ENCODE results near the gene KCNT1. TPM values are rescaled to one million over a fixed set of nuclear protein-coding genes. Genes with fewer than 3 reads are reported as not detected.

Gene KCNT1
- total RNA-seq, 3 donors from 2014 or later = 0.05 TPM; not detected in 2

DNA sequence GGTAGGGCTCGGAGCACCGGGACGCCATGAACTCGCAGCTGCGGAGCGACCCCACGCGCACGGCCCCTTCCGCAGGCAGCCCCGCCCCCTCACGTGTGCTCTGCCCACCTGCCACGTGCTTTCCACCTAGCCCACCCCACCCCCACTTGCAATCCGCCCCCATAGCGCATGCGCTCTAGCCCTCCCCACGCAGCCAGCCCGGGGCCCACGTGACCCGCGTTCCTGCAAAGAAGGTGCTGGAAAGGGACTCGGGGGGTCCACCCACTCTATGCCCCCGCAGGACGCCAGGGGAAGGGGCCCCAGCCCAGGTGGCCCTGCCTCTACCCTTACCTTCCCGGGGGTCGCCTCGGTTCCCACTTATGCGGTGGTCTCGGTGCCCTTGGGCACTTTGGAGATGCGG is 2.5 kb upstream of the KCNT1 start, which contains the start of gene SOHLH1:
Gene SOHLH1 (minus strand): TSS at position 42 of the 400 bp plus-strand sequence. CDS start 14 bp downstream, at position 28.
- Mint-ChIP-seq H3K4me1 (ENCODE audit: low read depth) (no peaks in the 10 kb centered on the region), H3K4me3 (no peak within 1 kb of the TSS), H3K36me3 (ENCODE audit: insufficient read depth) (no peaks in the 10 kb centered on the region), H3K27me3 (ENCODE audit: low read depth) (peaks cover 5% of the 10 kb centered on the region), H3K9me3 (no peaks in the 10 kb centered on the region)
- no peak for ATAC-seq
- DNase-seq = no peak

DNA sequence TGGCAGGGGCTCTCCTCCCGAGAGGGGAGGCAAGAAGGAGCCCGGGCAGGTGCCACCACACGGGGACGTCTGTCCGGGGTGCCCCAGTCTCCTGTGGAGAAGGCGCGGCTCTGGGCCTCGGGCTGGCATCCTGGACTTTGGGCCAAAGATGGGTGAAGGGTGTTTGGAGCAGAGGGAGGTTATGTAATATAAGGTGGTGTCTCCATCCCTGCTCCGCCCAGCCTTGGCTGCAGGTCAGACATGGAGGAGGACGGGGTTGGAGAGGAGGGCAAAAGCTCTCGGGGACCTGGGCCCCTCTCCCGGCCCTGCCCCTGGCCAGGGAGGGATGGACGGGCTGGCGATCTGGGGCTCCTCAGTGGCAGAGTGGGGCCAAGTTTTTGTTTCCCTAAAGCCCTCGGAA is 1.5 kb upstream of the KCNT1 start:
- Mint-ChIP-seq H3K4me1 (ENCODE audit: low read depth) (no peaks in the 10 kb centered on the region), H3K4me3 (no peak overlapping the region), H3K36me3 (ENCODE audit: insufficient read depth) (no peaks in the 10 kb centered on the region), H3K27me3 (ENCODE audit: low read depth) (peaks cover 8% of the 10 kb centered on the region), H3K9me3 (no peaks in the 10 kb centered on the region)
- no peak for ATAC-seq
- DNase-seq = no peak

DNA sequence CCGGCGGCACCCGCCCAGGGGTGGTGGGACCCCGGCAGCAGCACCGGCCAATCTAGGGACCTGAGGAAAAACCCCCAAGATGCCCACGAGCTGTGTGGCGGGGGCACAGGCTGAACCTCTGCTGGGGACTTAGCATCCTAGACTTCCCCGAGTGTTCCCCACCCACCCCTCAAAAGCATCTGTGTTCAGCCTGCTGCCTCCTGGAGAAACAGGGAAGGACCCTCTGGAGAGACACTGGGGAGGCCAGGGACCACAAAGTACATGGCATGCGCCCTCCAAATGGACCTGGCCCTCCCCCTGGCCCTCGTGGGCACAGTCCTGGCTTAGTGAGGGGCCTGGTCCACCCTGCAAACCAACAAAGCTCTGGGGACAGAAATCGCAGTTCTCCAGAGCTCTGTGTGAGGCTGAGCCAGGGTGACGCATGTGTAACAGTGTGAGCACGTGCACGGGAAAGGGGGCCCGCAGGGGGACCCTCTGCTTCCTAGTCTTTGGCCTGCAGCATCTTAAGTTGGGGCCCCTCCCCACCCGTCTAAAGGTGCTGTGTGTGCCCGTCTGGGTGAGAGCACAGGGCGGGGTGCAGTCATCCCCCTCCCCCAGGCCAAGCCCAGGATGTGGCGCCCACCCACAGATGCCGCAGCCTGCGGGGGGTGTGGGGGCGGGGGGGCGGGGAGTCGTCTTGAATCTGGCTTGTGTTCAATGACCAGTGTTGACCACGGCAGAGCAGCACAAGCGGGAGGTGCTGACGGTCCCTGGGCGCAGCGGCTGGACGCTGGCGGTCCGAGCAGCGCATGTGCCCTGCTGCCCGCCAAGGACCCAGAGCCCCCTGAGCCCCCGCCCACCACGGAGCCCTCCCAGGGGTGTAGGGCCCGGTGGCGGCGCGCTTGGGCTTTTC is 672 bp upstream of the KCNT1 start:
- no peak overlapping the region for H3K4me3 Mint-ChIP-seq
- H3K27me3 Mint-ChIP-seq (ENCODE audit: low read depth) = peaks cover 8% of the 10 kb centered on the region
- DNase-seq (no peak), ATAC-seq (peak; percentile 44 to 50)
- no peaks in the 10 kb centered on the region for H3K9me3 Mint-ChIP-seq
- H3K36me3 Mint-ChIP-seq (ENCODE audit: insufficient read depth) = no peaks in the 10 kb centered on the region
- no peaks in the 10 kb centered on the region for H3K4me1 Mint-ChIP-seq (ENCODE audit: low read depth)

DNA sequence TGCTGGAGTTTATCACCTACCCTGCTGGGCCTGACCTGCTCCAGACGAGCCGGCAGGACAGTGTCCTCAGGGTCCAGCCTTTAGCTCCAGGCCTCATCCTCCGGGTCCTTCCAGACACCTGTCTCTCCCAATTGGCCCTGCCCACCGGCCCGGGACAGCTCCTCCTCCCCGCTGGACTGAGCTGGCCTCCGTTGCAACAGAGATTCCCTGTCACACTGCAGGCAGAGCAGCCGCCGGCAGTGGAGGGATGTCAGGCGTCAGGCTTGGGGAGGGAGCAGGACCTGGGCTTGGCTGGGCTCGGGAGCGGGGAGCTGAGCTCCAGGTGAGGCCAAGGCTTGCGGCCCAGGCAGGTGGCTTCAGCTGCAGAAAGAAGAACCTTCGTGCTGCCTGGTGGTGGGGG is 1.7 kb downstream of the KCNT1 start:
- no peak overlapping the region for H3K4me3 Mint-ChIP-seq
- no peaks in the 10 kb centered on the region for H3K4me1 Mint-ChIP-seq (ENCODE audit: low read depth)
- H3K27me3 Mint-ChIP-seq (ENCODE audit: low read depth) = peaks cover 8% of the 10 kb centered on the region
- H3K36me3 Mint-ChIP-seq (ENCODE audit: insufficient read depth) = no peaks in the 10 kb centered on the region
- H3K9me3 Mint-ChIP-seq = no peaks in the 10 kb centered on the region
- ATAC-seq = no peak
- no peak for DNase-seq

DNA sequence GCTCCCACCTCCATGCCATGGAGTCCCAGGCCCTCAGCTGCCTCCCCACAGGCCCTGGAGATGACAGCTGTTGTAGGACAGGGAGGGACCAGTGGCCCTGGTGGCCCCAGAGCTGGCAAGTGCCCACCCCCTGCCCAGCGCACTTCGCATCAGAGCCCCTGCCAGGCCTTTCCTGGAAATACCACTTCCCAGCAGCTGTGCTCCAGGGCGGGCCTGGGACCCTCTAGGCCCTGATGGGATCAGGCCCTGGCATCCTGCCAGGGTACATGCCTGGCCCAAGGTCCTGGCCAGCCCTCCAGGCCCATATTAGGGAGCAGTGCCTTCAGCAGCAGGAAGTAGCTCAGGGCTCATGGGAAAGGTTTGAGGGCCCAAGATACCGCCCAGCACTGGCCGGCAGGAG is 2.5 kb downstream of the KCNT1 start:
- no peaks in the 10 kb centered on the region for H3K9me3 Mint-ChIP-seq
- DNase-seq = no peak
- no peak for ATAC-seq
- H3K4me3 Mint-ChIP-seq = no peak overlapping the region
- H3K36me3 Mint-ChIP-seq (ENCODE audit: insufficient read depth) = no peaks in the 10 kb centered on the region
- peaks cover 8% of the 10 kb centered on the region for H3K27me3 Mint-ChIP-seq (ENCODE audit: low read depth)
- no peaks in the 10 kb centered on the region for H3K4me1 Mint-ChIP-seq (ENCODE audit: low read depth)

DNA sequence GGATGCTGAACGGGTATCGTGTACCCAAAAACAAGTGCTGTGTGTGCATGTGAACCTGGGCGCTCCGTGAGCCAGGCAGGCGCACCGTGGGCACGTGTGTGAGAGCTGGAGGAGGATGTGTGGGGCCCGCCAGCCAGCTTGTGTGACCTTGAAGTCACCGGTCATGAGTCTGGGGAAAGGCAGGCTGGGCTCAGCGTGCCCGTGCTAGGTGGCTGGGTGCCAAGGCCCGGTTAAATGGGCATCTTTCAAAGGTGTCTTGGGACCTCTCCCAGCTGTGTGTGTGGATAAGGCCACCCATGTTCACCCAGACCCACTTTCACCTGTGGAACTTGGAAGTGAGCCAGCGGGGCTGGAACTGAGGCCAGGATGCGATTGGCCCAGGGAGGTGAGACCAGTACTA is 3.4 kb downstream of the KCNT1 start:
- Mint-ChIP-seq H3K4me3 (no peak overlapping the region), H3K4me1 (ENCODE audit: low read depth) (no peaks in the 10 kb centered on the region), H3K27me3 (ENCODE audit: low read depth) (peaks cover 8% of the 10 kb centered on the region), H3K9me3 (no peaks in the 10 kb centered on the region), H3K36me3 (ENCODE audit: insufficient read depth) (no peaks in the 10 kb centered on the region)
- ATAC-seq (no peak), DNase-seq (no peak)

DNA sequence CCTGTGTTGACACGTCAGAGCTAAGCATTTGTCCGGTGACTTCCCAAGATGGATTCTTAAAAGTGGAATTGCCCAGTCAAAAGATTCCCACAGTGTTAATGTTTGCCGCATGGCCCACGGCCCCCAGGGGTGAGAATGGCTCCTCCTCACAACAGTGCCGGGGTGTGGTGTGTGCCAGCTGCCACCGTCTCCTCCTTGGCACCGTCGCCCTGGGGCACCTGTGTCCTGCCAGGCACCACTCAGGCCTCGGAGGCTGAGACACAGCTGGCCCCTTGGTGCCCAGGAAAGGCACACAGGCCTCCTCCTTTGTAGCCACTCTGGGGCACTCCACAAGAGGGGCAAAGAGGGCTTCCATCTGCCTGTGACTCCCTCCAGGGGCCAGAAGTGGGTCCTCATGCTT is 4.3 kb downstream of the KCNT1 start:
- no peaks in the 10 kb centered on the region for H3K36me3 Mint-ChIP-seq (ENCODE audit: insufficient read depth)
- no peaks in the 10 kb centered on the region for H3K9me3 Mint-ChIP-seq
- ATAC-seq = no peak
- no peak for DNase-seq
- peaks cover 8% of the 10 kb centered on the region for H3K27me3 Mint-ChIP-seq (ENCODE audit: low read depth)
- no peaks in the 10 kb centered on the region for H3K4me1 Mint-ChIP-seq (ENCODE audit: low read depth)
- no peak overlapping the region for H3K4me3 Mint-ChIP-seq

DNA sequence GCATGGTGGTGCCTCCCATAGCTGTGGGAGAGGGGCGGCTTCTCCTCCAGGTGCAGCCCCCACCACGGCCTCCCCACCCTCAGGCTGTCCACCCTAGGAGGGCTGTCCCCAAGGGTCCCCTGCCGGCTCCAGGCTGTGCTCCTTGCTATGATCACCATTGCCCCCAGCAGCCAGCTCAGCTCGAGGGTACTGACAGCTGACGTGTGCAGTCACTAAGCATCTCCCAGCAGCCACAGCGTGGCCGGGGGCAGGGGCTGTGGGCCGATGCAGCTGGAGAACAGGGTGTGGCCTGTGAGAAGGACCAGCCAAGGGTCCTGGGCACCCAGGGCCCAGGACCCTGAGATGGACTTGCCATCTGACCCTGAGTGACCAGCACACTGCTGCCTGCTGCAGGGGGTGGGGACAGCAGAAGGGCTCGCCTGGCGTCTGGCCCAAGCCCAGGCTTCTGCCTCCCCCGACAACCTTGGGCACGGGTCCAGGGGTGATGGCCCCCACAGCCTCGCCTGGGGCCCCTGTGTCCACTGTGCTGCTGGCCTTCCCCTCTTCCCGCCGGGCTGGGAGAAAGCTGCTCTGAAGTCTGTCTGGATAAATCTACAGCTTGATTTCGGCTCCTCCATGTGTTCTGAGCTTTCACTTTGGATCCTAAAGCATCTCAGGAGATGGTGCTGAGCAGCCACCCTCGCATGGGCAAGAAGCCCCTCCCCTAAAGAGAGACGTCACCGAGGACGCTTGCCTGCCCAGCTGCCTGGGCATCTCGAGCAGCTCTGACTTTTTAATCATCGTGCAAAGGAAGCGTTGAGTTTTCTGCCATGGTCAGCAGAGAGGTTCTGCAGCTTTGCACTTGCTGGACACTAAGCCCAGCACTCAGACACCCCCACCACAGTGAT is 5.5 kb downstream of the KCNT1 start:
- Mint-ChIP-seq H3K4me1 (ENCODE audit: low read depth) (no peaks in the 10 kb centered on the region), H3K36me3 (ENCODE audit: insufficient read depth) (no peaks in the 10 kb centered on the region), H3K4me3 (no peak overlapping the region), H3K27me3 (ENCODE audit: low read depth) (peaks cover 13% of the 10 kb centered on the region), H3K9me3 (no peaks in the 10 kb centered on the region)
- DNase-seq = no peak
- no peak for ATAC-seq

DNA sequence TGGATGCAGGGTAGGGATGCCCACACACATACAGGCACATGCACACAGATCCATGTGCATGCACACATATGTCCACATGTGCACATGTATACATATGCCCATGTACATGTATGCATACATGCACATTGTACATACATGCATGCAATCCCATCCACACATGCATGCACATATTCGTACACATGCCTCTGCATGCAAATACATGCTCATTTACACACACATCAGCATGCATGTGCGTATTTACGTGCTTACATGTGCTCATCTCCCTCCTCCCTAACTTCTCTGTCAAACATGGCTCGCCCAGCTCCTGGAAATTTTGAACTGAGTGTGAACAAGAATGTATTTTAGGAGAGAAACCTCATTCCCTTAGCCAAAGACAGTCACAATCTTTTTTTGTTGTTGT is 6.2 kb downstream of the KCNT1 start:
- Mint-ChIP-seq H3K4me3 (no peak overlapping the region), H3K4me1 (ENCODE audit: low read depth) (no peaks in the 10 kb centered on the region), H3K9me3 (no peaks in the 10 kb centered on the region), H3K27me3 (ENCODE audit: low read depth) (peaks cover 18% of the 10 kb centered on the region), H3K36me3 (ENCODE audit: insufficient read depth) (no peaks in the 10 kb centered on the region)
- ATAC-seq = no peak
- DNase-seq = no peak

DNA sequence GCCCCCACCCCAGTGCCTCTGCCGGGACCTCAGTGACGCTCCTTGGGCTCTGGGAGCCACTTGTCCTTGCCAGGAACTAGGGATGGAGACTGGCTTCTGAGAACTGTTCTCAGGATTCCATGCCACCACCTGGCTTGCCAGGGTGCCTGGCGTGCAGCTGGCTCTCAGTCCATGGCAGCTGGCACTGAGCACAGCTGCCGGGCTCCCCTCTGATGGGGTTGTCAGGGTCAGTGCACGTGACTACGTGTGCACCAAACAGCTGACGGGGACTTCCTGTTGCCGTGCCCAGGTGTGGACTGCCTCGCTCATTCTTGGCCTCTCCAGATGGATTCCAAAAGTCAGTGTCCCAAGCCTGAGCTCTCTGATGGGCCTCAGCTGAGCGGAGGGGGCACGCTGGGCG is 9.4 kb downstream of the KCNT1 start:
- Mint-ChIP-seq H3K4me3 (no peak overlapping the region), H3K4me1 (ENCODE audit: low read depth) (no peaks in the 10 kb centered on the region), H3K27me3 (ENCODE audit: low read depth) (peaks cover 30% of the 10 kb centered on the region), H3K9me3 (no peaks in the 10 kb centered on the region), H3K36me3 (ENCODE audit: insufficient read depth) (no peaks in the 10 kb centered on the region)
- ATAC-seq (no peak), DNase-seq (no peak)

DNA sequence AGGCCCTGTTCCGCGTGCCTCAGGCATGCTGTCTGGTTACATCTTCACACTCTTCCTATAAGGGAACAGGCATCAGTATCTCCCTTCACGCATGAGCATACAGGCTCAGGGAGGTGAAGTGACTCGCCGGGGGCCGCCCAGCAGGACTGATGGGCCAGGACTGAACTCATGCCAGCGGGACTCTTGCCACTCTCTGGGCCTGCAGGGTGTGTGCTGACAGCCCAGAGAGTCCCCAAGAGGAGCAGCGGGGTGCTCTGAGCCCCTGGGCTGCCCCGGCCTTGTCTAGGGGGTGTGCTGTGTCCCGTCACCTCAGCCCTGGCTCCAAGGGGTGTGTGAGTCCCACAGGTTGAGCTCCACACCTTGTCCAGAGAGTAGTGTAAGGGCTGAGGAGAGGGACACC is 9.9 kb downstream of the KCNT1 start:
- Mint-ChIP-seq H3K27me3 (ENCODE audit: low read depth) (peaks cover 35% of the 10 kb centered on the region), H3K9me3 (no peaks in the 10 kb centered on the region), H3K36me3 (ENCODE audit: insufficient read depth) (no peaks in the 10 kb centered on the region), H3K4me1 (ENCODE audit: low read depth) (no peaks in the 10 kb centered on the region), H3K4me3 (no peak overlapping the region)
- ATAC-seq (no peak), DNase-seq (no peak)

DNA sequence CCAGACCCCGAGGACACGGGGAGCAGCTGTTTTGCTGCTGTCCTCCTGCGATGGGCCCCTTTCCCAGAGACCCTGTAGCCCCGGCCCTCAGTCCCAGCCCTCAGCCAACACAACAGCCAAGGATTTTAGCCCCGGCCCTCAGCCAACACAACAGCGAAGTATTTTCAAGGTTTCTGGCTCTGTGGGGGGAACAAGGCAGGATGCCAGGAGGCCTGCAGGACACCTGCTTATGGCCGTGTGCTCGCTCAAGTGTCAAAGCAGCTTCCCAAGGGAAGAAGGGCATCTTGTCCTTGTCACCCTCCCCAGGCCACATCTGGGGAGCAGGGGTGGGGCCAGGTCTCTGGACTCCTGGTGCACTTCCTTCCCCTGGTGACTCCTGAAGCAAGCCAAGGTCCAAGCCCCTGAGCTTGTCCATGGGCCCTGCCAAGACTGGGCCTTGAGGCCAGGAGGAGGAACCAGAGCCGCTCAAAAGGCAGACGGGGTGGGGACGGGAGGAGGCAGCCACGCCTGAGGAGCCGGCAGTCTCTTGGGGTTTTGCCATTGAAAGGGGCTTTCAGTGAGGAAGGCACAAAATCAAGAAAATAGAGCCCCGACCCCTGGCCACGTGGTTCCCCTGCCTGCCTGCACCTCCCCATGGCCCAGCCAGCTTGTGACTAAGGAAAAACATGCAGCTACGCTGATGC is 10.8 kb downstream of the KCNT1 start:
- Mint-ChIP-seq H3K4me1 (ENCODE audit: low read depth) (no peaks in the 10 kb centered on the region), H3K36me3 (ENCODE audit: insufficient read depth) (no peaks in the 10 kb centered on the region), H3K9me3 (no peaks in the 10 kb centered on the region), H3K27me3 (ENCODE audit: low read depth) (peaks cover 38% of the 10 kb centered on the region), H3K4me3 (no peak overlapping the region)
- DNase-seq (no peak), ATAC-seq (no peak)

DNA sequence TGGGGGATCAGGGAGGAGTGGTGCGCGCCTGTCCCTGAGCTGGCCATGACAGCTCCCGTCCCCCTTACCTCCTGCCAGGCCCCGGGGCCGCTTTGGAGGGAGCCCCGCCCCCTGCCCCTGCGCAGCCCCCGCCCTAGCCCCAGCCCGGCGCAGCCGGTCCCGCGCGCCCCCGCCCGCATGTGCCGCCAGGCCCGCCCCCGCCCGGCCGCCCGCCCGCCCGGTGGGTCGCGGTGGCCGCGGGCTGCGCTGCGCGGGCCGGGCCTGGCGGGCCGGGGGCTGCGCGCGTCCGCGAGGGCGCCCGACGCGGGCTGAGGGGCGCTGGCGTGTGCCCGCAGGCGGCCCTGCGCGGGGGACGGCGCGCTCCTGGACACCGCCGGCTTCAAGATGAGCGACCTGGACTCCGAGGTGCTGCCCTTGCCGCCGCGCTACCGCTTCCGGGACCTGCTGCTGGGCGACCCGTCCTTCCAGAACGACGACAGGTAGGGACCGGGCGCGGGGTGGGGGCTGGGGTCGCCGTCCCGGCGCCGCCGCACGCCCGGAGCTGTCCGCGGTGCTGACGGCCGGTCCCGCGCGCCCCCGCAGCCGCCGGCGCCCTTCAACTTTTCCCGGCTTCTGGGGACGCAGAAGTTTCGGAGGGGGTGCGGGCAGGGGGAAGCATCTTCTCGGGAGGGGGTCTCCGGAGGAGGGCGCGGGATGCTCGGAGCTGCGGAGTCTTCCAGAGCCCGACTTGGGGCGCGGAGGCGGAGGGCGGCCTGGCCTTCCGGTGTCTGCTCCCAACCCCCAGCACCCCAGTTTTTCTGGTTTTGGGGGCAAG is 12.5 kb downstream of the KCNT1 start:
- Mint-ChIP-seq H3K9me3 (no peaks in the 10 kb centered on the region), H3K36me3 (ENCODE audit: insufficient read depth) (no peaks in the 10 kb centered on the region), H3K27me3 (ENCODE audit: low read depth) (peaks cover 50% of the 10 kb centered on the region), H3K4me1 (ENCODE audit: low read depth) (no peaks in the 10 kb centered on the region), H3K4me3 (no peak overlapping the region)
- ATAC-seq (no peak), DNase-seq (no peak)
